Liver (tissue), 9 donors: ENCODE data around the gene THRB. TPM values are rescaled to one million over a fixed set of nuclear protein-coding genes. Genes with fewer than 3 reads are reported as not detected.

Source experiments
- DNase-seq: peaks from one replicate; pipeline ENCODE4 v3.0.0-alpha.2; 2017; ENCODE audit warnings: low spot score
- H3K27ac ChIP-seq, 2 donors: one replicate each; pipeline ENCODE4 v1.7.0; 2013; ENCODE audit warnings: inconsistent platforms in 2 of 2, low read length in 2 of 2, control low read depth in 1 of 2, low read depth in 1 of 2, mild to moderate bottlenecking in 1 of 2
- H3K27me3 ChIP-seq, 4 donors: one replicate each; pipeline versions ENCODE4 v1.6.1 to v1.7.0; 2013; ENCODE audit warnings: low read length in 3 of 4, inconsistent platforms in 1 of 4, mild to moderate bottlenecking in 1 of 4, moderate library complexity in 1 of 4; ENCODE audit not compliant: control insufficient read depth in 4 of 4, insufficient read depth in 4 of 4
- H3K36me3 ChIP-seq, 4 donors: one replicate each; pipeline versions ENCODE4 v1.6.1 to v1.7.0; 2013; ENCODE audit warnings: low read length in 3 of 4, mild to moderate bottlenecking in 3 of 4, low read depth in 1 of 4, moderate library complexity in 1 of 4; ENCODE audit not compliant: control insufficient read depth in 4 of 4, insufficient read depth in 3 of 4
- H3K4me1 ChIP-seq, 4 donors: one replicate each; pipeline versions ENCODE4 v1.6.1 to v1.7.0; 2013; ENCODE audit warnings: low read length in 3 of 4, mild to moderate bottlenecking in 3 of 4, moderate library complexity in 1 of 4; ENCODE audit not compliant: control insufficient read depth in 4 of 4, insufficient read depth in 4 of 4
- H3K4me3 ChIP-seq, 3 donors: one replicate each; pipeline versions ENCODE4 v1.6.1 to v1.7.0; 2013; ENCODE audit warnings: low read length in 3 of 3, control low read depth in 1 of 3, low read depth in 1 of 3, mild to moderate bottlenecking in 1 of 3
- H3K9ac ChIP-seq, 2 donors: one replicate each; pipeline ENCODE4 v1.7.0; 2013; ENCODE audit warnings: low read length in 2 of 2, mild to moderate bottlenecking in 2 of 2, moderate library complexity in 2 of 2, control low read depth in 1 of 2, low read depth in 1 of 2
- H3K9me3 ChIP-seq, 4 donors: one replicate each; pipeline versions ENCODE4 v1.6.1 to v1.7.0; 2013; ENCODE audit warnings: low read length in 3 of 4; ENCODE audit not compliant: control insufficient read depth in 4 of 4
- EGR1 ChIP-seq, 2 donors: IDR thresholded peaks; 2 replicates each; pipeline ENCODE4 v1.6.1; 2016 to 2018; ENCODE audit warnings: antibody characterized with exemption in 2 of 2, low read depth in 2 of 2
- FOXA1 ChIP-seq: IDR thresholded peaks from 2 replicates; pipeline ENCODE4 v1.6.1; 2016; ENCODE audit warnings: antibody characterized with exemption
- FOXA2 ChIP-seq: IDR thresholded peaks from 2 replicates; pipeline ENCODE4 v1.6.1; 2016; ENCODE audit warnings: antibody characterized with exemption
- GABPA ChIP-seq, 2 donors: IDR thresholded peaks in 1 of 2; conservative IDR thresholded peaks in 1 of 2; 2 replicates each; pipeline ENCODE4 v1.6.1; 2016; ENCODE audit warnings: antibody characterized with exemption in 2 of 2, mild to moderate bottlenecking in 1 of 2, moderate library complexity in 1 of 2
- HNF4A ChIP-seq, 2 donors: conservative IDR thresholded peaks; 2 replicates each; pipeline ENCODE4 v1.6.1; 2016; ENCODE audit warnings: antibody characterized with exemption in 2 of 2, mild to moderate bottlenecking in 2 of 2
- HNF4G ChIP-seq: IDR thresholded peaks from 2 replicates; pipeline ENCODE4 v1.6.1; 2016; ENCODE audit warnings: antibody characterized with exemption
- JUND ChIP-seq, 2 donors: IDR thresholded peaks; 2 replicates each; pipeline ENCODE4 v1.6.1; 2016; ENCODE audit warnings: antibody characterized with exemption in 2 of 2
- NR2F2 ChIP-seq: IDR thresholded peaks from 2 replicates; pipeline ENCODE4 v1.6.1; 2016; ENCODE audit warnings: antibody characterized with exemption
- RAD21 ChIP-seq, 2 donors: IDR thresholded peaks; 2 replicates each; pipeline ENCODE4 v1.6.1; 2016; ENCODE audit warnings: antibody characterized with exemption in 2 of 2, mild to moderate bottlenecking in 2 of 2
- RXRA ChIP-seq, 2 donors: IDR thresholded peaks; 2 replicates each; pipeline ENCODE4 v1.6.1; 2017 to 2018; ENCODE audit warnings: antibody characterized with exemption in 2 of 2, mild to moderate bottlenecking in 1 of 2
- SP1 ChIP-seq: IDR thresholded peaks from 2 replicates; pipeline ENCODE4 v1.6.1; 2018; ENCODE audit warnings: antibody characterized with exemption, mild to moderate bottlenecking
- TAF1 ChIP-seq: conservative IDR thresholded peaks from 2 replicates; pipeline ENCODE4 v1.6.1; 2016; ENCODE audit warnings: antibody characterized with exemption, mild to moderate bottlenecking
- YY1 ChIP-seq: IDR thresholded peaks from 2 replicates; pipeline ENCODE4 v1.6.1; 2016; ENCODE audit warnings: antibody characterized with exemption, mild to moderate bottlenecking
- WGBS: extraction: QIAGEN DNeasy Blood & Tissue Kit; methylation state at CpG from one replicate; pipeline ENCODE4 v1.1.7; 2013; 5-methylcytosine and 5-hydroxymethylcytosine counted together
- polyA plus RNA-seq, 2 donors: library from polyadenylated mRNA; stranded (reverse) in 1 of 2; unstranded in 1 of 2; fragments of 200-250 nt in 1 of 2; fragments of >200 nt in 1 of 2; fragmentation: Nextera tagmentation in 1 of 2; extraction: Ambion mirVana in 1 of 2; gene quantifications; one replicate each; pipeline versions ENCODE4 v1.2.1 to v1.2.3, GENCODE V29; 2013 to 2015
- total RNA-seq, 2 donors: library from RNA; depleted of rRNA; stranded (reverse); fragments of >200 nt; gene quantifications; one replicate each; pipeline ENCODE4 v1.2.3, GENCODE V29; 2014
- TF ChIP-seq, protein P1 (sequence below): IDR thresholded peaks from 2 replicates; pipeline ENCODE4 v1.6.1; 2016; ENCODE audit warnings: antibody characterized with exemption, mild to moderate bottlenecking
- TF ChIP-seq, protein P2 (sequence below): fragments of 150-350 bp; IDR thresholded peaks from 2 replicates; pipeline ENCODE4 v1.5.1; 2017; ENCODE audit warnings: improper control_type of control experiment, low read depth, low read length; ENCODE audit not compliant: missing input control
- TF ChIP-seq, protein P3 (sequence below): IDR thresholded peaks from 2 replicates; pipeline ENCODE4 v1.6.1; 2016; ENCODE audit warnings: antibody characterized with exemption
- TF ChIP-seq, protein P4 (sequence below): IDR thresholded peaks from 2 replicates; pipeline ENCODE4 v1.6.1; 2016; ENCODE audit warnings: antibody characterized with exemption
- donor health status: healthy.
- donor health status: healthy.
- donor health status: healthy.
- donor health status: healthy.
- donor health status: healthy.

THRB gene
- total and polyA plus RNA-seq, 4 donors = 5.9 to 23.9 (median 9.3) TPM

DNA sequence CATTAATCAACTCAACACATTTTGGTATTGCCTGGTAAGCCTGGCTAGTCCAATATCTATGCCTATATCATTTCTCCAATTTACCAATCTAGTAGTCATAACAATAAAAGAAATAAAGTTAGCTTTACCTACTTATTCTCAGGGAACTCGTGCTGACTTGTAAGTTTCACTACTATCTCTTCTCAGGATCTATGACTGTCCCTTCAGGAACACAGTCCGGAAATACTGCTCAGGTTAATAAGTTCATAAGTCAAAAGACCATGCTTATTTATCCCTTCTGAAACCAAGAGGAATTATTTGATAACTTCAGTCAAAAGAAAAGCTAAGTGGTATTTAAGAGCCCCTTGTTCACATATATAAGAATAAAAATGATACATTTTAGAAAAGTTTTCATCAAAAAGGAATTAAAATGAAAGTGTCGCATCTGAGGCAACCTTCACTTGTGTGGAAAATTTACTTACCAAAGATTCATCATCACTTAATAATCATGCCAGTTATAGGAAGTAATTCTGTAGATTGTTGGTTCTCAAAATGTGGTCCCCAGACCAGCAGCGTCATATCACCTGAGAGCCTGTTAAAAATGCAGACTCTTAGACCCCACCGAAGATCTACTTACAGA, 15.5 kb upstream of the THRB start:
- Histone ChIP-seq H3K4me3 (no peak overlapping the region), H3K27ac (no peak overlapping the region), H3K27me3 (no peaks in the 10 kb centered on the region), H3K4me1 (peaks cover 0 to 1% (median 0%) of the 10 kb centered on the region in 4 donors), H3K9me3 (no peaks in the 10 kb centered on the region), H3K9ac (no peak overlapping the region), H3K36me3 (no peaks in the 10 kb centered on the region)
- 87% methylated on average over 5 of the region's 5 CpGs for WGBS
- DNase-seq = no peak
- TF ChIP-seq RAD21 (IDR thresholded peaks at IDR 0.05) (no peak), FOXA2 (no peak), YY1 (no peak), HNF4G (no peak), RXRA (IDR thresholded peaks at IDR 0.05) (no peak), HNF4A (conservative IDR thresholded peaks at IDR 0.05) (no peak), SP1 (no peak), FOXA1 (no peak), NR2F2 (no peak), GABPA (IDR thresholded peaks at IDR 0.05 in 1 of 2, conservative IDR thresholded peaks at IDR 0.05 in 1 of 2) (no peak), TAF1 (no peak), EGR1 (IDR thresholded peaks at IDR 0.05; ENCODE audit: low read depth in 2 of 2) (no peak)
- TF ChIP-seq, protein P1, sequence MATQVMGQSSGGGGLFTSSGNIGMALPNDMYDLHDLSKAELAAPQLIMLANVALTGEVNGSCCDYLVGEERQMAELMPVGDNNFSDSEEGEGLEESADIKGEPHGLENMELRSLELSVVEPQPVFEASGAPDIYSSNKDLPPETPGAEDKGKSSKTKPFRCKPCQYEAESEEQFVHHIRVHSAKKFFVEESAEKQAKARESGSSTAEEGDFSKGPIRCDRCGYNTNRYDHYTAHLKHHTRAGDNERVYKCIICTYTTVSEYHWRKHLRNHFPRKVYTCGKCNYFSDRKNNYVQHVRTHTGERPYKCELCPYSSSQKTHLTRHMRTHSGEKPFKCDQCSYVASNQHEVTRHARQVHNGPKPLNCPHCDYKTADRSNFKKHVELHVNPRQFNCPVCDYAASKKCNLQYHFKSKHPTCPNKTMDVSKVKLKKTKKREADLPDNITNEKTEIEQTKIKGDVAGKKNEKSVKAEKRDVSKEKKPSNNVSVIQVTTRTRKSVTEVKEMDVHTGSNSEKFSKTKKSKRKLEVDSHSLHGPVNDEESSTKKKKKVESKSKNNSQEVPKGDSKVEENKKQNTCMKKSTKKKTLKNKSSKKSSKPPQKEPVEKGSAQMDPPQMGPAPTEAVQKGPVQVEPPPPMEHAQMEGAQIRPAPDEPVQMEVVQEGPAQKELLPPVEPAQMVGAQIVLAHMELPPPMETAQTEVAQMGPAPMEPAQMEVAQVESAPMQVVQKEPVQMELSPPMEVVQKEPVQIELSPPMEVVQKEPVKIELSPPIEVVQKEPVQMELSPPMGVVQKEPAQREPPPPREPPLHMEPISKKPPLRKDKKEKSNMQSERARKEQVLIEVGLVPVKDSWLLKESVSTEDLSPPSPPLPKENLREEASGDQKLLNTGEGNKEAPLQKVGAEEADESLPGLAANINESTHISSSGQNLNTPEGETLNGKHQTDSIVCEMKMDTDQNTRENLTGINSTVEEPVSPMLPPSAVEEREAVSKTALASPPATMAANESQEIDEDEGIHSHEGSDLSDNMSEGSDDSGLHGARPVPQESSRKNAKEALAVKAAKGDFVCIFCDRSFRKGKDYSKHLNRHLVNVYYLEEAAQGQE = no peak
- TF ChIP-seq, protein P2, sequence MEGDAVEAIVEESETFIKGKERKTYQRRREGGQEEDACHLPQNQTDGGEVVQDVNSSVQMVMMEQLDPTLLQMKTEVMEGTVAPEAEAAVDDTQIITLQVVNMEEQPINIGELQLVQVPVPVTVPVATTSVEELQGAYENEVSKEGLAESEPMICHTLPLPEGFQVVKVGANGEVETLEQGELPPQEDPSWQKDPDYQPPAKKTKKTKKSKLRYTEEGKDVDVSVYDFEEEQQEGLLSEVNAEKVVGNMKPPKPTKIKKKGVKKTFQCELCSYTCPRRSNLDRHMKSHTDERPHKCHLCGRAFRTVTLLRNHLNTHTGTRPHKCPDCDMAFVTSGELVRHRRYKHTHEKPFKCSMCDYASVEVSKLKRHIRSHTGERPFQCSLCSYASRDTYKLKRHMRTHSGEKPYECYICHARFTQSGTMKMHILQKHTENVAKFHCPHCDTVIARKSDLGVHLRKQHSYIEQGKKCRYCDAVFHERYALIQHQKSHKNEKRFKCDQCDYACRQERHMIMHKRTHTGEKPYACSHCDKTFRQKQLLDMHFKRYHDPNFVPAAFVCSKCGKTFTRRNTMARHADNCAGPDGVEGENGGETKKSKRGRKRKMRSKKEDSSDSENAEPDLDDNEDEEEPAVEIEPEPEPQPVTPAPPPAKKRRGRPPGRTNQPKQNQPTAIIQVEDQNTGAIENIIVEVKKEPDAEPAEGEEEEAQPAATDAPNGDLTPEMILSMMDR = no peak
- TF ChIP-seq, protein P3, sequence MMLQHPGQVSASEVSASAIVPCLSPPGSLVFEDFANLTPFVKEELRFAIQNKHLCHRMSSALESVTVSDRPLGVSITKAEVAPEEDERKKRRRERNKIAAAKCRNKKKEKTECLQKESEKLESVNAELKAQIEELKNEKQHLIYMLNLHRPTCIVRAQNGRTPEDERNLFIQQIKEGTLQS = no peak
- TF ChIP-seq, protein P4, sequence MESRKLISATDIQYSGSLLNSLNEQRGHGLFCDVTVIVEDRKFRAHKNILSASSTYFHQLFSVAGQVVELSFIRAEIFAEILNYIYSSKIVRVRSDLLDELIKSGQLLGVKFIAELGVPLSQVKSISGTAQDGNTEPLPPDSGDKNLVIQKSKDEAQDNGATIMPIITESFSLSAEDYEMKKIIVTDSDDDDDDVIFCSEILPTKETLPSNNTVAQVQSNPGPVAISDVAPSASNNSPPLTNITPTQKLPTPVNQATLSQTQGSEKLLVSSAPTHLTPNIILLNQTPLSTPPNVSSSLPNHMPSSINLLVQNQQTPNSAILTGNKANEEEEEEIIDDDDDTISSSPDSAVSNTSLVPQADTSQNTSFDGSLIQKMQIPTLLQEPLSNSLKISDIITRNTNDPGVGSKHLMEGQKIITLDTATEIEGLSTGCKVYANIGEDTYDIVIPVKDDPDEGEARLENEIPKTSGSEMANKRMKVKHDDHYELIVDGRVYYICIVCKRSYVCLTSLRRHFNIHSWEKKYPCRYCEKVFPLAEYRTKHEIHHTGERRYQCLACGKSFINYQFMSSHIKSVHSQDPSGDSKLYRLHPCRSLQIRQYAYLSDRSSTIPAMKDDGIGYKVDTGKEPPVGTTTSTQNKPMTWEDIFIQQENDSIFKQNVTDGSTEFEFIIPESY = no peak

DNA sequence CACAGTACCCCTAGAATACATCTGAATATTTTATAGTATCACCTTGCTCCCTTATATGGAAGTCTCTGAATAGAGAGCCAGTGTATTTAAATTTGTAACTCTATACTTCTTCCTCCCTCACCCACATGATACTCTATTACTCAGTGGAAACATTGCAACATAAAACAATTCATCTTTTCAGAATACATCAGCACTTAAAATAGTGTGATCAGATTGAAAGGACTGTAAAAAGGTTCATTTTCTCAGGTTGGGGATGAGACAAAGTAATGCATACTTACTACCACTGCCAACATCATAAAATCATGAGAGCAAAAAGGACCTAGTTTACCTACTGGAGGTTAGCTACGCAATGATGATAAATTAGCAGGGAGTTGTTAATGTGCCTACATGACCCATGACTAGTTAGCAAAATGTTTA, 13.8 kb upstream of the THRB start:
- Histone ChIP-seq H3K9me3 (no peaks in the 10 kb centered on the region), H3K4me1 (peaks cover 0 to 1% (median 0%) of the 10 kb centered on the region in 4 donors), H3K27me3 (no peaks in the 10 kb centered on the region), H3K36me3 (no peaks in the 10 kb centered on the region), H3K9ac (no peak overlapping the region), H3K4me3 (no peak overlapping the region), H3K27ac (no peak overlapping the region)
- DNase-seq = no peak
- 96% methylated on average over 1 of the region's 1 CpG for WGBS
- TF ChIP-seq SP1 (no peak), RXRA (IDR thresholded peaks at IDR 0.05) (no peak), TAF1 (no peak), GABPA (IDR thresholded peaks at IDR 0.05 in 1 of 2, conservative IDR thresholded peaks at IDR 0.05 in 1 of 2) (no peak), FOXA1 (no peak), JUND (IDR thresholded peaks at IDR 0.05) (no peak)
- TF ChIP-seq, protein P4 = no peak
- TF ChIP-seq, protein P3 = no peak
- TF ChIP-seq, protein P2 = no peak
